HG02973 (cell line): ENCODE results near the gene TAOK2.

Source experiments
- ATAC-seq: cut with Tn5 transposase; IDR thresholded peaks from one replicate; pipeline ENCODE4 v1.9.1; 2021; ENCODE audit warnings: moderate library complexity; ENCODE audit not compliant: unreplicated experiment

Gene TAOK2

DNA sequence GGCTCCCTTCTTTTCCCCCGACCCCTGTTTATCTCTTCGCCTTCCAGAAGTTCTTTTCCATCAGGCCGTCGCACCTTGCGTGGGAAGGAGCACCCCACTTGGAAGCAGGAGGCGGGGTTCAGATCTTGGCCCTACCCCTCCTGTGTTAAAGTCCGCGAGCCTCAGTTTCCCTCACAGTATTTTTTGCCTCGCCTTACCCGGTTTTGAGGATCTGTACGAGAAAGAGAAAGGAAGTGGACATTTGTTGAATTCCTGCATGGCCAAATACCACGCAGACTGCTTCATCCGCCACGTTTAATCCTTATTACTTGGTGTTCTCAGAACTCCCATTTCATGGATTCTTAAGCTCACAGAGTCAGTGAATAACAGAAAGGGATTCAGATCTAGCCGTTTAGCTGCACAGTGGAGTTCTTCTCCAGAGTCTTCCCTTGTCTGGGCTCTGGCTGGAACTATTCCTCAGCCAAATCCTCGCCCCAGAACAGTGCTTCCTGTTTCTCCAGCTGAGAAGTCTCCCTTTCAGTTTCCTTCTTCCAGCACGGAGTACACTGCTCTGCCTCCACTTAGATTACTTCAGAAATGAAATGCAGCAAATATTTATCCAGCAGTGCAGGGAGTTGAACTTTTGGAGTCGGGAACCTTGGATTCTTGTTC lies 11.2 kb upstream of the TAOK2 start:
- no peak for ATAC-seq

DNA sequence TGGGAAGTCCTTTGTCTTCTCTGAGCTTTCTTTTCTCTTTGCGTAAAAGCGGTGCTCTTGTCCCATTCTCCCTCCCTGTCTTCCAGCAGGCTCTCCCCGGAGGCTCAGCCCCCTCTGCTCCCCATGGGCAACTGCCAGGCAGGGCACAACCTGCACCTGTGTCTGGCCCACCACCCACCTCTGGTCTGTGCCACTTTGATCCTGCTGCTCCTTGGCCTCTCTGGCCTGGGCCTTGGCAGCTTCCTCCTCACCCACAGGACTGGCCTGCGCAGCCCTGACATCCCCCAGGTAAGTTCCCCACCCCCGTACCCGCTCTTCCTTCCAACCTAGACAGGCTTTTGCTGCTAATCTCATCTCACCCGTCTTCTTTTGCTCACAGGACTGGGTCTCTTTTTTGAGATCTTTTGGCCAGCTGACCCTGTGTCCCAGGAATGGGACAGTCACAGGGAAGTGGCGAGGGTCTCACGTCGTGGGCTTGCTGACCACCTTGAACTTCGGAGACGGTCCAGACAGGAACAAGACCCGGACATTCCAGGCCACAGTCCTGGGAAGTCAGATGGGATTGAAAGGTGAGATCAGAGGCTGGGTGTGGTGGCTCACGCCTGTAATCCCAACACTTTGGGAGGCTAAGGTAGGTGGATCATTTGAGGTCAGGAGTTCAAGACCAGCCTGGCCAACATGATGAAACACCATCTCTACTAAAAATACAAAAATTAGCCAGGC lies 10.5 kb upstream of the TAOK2 start:
- no peak for ATAC-seq

DNA sequence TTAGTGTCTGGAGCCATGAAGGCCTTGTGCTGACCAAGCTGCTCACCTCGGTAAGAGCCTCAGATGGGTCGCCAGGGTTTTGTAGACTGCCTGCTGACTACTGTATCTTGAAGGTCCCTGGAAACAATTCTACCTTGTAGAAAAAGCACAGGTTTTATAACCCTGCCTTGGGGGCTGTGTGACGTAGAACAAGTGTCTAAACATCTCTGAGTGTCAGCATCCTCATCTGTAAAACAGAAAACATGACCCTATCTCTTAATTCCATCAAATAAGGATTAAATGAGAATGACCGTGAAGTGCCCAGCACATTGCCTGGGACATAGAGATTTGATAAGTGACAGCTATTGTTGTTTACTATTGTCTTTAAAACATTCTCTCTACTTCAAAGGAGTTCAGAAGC lies 5.5 kb upstream of the TAOK2 start:
- no peak for ATAC-seq

DNA sequence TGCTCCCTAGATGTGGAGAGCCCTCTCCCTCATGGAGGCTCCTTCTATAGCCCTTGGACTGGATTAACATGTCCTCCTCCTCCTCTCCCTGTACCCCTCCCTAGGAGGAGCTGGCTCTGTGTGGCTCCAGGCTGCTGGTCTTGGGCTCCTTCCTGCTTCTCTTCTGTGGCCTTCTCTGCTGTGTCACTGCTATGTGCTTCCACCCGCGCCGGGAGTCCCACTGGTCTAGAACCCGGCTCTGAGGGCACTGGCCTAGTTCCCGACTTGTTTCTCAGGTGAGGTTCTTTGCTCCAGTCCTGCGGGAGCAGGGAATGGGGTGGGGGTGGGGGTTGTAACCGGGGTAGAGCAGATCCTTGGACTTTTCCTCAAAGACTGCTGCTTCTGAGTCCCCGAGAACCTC lies 2.4 kb upstream of the TAOK2 start:
- no peak for ATAC-seq

DNA sequence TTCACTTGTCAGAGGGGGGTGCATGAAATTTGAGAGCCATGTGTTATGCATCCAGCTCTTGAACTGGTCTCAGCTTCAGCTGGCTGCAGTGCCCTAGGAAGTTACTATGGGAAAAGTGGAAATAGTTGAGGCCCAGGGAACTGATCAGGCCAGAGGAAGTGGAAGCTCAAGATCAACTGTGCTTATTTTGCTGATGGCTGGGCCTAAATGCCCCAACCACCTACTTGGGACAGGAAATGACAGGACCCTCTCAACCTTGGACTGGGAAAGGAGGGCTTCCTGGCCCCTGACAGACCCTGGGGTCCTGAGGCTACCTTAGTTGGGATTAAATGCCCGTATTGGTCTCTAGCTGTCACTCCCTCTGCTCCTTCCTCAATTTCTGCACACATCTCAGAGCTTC lies 1.2 kb upstream of the TAOK2 start:
- no peak for ATAC-seq

DNA sequence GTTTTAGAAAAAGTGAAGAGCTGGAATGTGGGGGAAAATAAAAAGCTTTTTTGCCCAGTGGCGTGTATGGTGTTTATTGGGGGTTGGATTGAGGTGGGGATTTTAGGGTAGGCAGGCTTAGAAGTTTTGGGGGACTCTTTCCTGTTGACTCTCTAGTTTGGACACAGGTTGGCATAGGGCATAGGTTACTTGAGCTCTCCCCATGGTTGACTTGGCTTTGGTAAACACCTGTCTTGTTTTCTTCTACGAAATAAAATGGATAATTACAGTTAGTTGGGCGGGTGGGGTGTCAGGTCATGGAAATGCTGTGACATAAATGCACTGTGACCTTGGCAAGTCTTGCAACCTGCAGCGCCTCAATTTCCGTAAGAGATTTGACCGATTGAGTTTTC lies 680 bp upstream of the TAOK2 start:
- no peak for ATAC-seq

DNA sequence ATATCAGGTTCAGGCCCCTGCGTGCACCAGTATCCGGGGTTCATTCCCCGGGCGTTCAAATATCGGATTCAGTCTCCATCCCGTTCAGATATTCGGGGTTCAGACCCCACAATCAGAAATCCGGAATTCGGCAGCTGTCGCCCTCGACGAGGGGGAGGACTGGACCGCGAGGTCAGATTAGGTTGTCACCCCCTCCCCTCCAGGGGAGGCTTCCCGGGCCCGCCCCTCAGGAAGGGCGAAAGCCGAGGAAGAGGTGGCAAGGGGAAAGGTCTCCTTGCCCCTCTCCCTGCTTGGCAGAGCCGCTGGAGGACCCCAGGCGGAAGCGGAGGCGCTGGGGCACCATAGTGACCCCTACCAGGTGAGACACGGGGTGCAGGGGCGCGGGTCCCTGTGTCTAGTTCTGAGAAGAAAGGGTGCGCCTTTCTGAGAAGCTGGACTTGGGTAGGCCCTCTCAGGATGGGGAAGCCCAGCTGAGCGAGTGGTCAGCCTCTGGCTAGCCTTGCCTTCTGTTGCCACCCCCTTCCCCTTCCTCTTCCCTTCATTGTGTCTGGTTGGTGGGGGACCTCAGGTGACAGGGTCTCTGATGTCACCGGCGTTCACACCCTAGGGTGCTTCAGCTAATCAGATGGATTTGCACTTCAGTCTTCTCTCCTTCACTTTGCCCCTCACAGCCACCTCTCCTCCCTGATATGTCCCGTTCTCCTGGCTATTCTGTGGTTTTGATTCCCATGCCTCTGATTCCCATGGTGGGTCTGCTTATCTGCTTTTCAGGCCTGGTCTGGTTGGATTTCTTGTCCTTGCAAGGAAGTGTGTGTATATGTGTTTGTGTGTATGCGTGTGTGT lies 844 bp downstream of the TAOK2 start:
- no peak for ATAC-seq

DNA sequence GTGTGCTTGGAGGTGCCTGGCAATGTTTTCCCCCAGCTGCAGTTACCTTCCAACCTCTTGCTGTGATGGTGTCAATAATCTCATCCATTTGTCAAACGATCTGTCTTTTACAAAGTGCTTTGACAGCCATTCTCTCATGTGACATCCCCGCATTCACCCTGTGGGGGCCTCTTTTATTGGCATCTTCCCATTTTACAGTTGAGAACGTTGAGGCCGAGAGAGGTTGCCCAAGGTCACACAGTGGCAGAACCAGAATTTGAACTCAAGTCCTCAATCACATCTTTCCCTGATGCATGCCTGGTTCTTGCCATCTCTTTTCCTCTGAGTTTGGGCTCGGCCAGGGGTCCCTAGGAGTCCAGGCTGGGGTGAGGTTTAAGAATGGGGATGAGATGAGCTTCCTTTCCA lies 1.5 kb downstream of the TAOK2 start:
- ATAC-seq: no peak

DNA sequence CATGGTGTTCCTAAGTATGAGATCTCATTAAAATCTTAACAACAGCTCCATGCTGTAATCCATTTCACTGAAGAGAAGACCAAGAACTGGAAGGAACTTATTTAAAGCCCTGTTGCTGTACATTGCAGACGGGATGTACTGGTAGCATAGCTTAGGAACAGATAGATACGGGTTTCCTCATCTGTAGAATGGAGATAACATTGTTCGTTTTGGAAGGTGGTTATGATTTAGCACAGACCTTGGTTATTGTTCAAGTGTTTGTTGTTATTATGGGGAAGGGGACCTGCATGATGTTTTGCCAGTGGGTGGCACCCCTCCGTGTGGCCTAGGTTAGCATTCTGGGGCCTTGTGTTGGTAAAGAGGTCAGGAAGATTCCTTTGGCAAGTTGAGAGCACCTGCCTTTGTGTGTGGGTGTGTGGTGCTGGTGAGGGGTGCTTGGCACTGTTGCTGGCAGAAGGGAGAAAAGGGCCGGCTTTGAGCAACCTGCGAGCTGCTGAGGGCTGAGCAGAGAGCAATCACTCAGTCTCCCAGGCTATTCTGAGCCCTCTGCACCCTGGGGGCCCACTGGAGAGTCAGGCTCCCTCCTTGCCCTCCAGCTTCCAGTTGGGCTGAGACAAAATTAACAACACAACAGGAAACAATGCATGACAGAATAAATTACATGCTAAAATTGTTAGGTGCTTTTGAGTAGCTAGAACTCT lies 2.3 kb downstream of the TAOK2 start:
- ATAC-seq: no peak

DNA sequence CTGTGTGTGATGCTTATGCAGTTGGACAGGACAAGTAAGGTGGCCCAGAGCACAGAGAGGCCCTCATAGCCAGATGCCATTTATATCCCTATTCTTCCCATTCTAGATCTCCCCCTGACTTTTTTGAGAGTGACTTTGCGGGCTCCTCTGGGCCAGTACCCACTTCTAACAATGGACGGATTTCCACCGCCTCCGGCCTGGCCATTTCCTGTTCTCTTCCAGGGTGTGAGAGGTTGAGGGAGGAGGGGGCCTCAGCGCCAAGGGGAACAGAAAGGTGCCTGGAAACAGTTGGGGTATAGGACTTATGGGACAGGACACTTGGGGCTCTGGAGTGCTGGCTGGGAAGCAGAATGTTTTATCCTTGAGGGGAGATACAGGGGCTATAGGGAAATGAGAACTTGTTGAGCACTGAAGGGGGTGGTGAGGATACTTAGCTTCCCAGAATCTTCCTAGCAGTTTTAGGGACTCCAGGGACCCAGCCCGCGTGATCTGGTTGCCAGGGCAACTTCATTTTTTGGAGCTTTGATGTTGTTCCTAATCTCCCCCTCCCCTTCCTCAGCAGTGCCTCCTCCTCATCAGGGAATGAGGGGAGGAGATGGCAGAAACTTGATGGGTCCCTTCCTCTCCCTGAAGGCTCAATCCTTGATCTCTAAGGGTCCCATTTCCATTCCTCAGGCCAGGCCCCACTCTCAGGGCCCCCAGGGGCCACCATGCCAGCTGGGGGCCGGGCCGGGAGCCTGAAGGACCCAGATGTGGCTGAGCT lies 3.6 kb downstream of the TAOK2 start:
- ATAC-seq: no peak

DNA sequence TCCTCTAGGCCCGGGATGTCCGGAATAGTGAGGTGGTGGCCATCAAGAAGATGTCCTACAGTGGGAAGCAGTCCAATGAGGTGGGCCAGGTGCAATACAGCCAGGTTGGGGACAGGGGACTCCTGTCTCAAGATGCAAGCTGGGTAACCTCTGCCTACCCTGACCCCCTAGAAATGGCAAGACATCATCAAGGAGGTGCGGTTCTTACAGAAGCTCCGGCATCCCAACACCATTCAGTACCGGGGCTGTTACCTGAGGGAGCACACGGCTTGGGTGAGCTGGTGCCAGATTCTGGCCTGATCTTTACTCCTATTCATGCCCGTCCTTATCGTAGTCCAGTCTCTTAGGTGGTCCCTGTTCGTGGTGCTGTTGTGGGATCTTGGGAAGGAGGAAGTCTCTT lies 4.4 kb downstream of the TAOK2 start:
- ATAC-seq: no peak

DNA sequence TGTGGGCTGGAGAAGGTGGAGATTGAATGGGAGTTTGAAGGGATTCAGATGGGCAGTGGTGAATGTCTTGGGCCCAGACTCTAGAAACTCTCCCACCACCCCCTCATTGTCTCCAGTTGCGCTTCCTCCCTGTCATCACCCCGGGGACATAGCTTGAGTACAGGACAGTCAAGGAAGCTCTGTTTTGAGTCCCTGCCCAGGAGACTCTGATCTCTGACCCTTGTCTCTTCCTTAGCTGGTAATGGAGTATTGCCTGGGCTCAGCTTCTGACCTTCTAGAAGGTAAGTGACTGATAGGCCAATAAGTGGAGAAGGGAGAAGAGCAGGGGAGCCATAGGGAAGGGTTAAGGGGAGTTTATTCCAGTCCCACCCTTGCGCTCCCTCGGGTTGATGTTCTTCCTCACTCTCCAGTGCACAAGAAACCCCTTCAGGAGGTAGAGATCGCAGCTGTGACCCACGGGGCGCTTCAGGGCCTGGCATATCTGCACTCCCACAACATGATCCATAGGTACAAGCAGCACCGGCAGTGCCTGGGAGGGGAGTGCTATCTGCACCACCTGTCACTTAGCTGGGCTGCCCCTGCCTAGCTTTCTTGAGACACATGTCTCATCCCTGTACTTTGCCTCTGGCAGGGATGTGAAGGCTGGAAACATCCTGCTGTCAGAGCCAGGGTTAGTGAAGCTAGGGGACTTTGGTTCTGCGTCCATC lies 5.0 kb downstream of the TAOK2 start:
- ATAC-seq: no peak

DNA sequence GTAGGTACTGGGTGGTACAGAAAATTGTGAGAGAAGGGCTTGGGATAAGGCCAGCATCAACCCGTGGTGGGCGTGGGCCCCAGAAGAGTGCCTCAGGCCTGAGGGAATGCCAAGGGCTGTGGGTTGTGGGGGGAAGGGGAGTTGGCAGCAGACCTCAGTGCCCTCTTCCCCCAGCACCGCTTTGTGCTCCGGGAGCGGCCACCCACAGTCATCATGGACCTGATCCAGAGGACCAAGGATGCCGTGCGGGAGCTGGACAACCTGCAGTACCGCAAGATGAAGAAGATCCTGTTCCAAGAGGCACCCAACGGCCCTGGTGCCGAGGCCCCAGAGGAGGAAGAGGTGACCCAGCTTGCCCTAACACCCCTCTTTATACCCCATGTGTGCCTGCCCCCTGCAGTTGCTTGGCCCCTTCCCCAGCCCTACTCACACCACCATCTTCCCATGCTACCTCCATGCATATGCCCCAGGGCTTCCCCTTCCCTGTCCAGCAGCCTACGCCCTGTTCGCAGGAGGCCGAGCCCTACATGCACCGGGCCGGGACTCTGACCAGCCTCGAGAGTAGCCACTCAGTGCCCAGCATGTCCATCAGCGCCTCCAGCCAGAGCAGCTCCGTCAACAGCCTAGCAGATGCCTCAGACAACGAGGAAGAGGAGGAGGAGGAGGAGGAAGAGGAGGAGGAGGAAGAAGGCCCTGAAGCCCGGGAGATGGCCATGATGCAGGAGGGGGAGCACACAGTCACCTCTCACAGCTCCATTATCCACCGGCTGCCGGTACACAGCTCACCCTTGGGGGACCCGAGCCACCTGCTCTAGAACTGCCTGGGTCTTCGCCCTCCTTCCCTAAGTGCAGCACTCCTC lies 9.1 kb downstream of the TAOK2 start:
- ATAC-seq: no peak

DNA sequence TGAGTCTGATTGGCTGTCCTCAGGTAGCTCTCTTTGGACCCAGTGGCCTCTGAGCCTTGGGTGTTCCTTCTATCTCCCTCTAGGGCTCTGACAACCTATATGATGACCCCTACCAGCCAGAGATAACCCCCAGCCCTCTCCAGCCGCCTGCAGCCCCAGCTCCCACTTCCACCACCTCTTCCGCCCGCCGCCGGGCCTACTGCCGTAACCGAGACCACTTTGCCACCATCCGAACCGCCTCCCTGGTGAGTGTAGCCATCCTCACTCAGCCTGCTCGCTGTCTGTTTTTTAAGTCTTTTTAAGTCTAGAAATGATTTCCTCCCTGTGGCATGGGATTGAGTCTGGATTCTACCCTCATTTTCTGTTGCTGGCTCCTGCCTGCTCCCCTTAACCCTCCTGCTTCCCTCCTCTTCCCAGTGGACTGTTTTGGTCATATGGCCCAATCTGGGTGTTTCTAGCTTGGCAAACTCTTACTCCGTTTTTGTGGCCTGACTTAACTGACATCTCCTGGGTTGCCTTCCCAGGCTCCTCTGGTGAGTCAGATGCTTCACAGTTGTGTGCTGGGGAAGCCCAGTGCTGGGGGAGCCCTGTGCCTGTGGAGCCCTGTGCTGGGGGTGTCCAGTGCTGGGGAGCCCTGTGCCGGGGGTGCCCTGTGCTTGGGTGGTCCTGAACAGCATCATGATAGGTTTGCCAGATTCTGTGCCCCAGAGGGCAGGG lies 9.9 kb downstream of the TAOK2 start:
- ATAC-seq: no peak

DNA sequence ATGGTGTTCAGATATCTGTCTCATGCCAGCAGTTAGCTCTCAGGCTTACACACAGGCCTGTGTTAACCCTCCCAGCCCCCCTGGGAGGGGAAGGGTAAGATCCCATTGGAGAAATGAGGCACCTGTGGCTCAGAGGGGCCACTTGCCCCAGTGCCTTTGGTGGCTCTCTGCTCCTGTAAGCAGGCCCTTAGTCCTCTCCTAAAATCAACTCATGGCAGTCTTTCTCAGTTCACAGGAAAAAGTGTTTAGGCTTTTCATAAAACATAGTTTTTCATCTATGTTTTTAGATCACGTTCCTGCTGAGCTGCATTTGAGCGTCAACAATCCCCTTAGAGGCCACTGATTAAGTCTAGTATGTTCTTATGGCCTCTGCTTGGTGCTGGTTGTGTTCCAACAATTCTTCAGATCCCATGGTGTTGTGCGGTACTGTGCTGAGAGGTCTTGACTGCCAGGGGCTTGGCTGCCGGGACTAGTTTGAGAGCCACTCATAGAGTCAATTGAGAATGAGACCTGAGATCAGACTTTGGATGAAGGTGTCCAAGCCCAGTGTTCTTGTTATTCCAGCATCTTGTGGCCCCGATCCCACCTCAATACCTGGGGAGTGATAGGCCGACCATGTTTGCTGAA lies 10.6 kb downstream of the TAOK2 start:
- no peak for ATAC-seq

DNA sequence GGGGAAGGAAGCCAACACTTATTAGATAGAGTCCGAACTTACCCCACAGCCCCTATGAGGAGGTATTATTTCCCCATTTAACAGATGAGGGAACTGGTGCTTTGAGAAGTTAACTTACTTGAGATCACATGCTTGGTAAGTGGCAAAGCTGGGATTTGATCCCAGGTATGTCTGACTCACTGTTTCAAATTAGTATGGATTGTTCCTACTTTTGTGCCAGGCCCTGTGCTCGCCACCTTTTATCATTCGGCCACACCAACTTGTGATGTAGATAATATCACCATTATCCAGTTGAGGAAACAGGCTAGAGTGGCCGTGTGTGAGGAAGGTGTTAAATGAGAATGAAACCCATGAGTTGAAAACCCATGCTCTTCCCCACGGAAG lies 11.1 kb downstream of the TAOK2 start:
- ATAC-seq: no peak

DNA sequence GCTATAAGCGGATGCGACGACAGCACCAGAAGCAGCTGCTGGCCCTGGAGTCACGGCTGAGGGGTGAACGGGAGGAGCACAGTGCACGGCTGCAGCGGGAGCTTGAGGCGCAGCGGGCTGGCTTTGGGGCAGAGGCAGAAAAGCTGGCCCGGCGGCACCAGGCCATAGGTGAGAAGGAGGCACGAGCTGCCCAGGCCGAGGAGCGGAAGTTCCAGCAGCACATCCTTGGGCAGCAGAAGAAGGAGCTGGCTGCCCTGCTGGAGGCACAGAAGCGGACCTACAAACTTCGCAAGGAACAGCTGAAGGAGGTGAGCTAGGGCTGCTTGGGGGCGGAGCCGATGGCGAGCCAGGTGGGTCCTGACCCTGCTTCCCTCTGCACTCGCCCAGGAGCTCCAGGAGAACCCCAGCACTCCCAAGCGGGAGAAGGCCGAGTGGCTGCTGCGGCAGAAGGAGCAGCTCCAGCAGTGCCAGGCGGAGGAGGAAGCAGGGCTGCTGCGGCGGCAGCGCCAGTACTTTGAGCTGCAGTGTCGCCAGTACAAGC lies 11.7 kb downstream of the TAOK2 start:
- no peak for ATAC-seq

DNA sequence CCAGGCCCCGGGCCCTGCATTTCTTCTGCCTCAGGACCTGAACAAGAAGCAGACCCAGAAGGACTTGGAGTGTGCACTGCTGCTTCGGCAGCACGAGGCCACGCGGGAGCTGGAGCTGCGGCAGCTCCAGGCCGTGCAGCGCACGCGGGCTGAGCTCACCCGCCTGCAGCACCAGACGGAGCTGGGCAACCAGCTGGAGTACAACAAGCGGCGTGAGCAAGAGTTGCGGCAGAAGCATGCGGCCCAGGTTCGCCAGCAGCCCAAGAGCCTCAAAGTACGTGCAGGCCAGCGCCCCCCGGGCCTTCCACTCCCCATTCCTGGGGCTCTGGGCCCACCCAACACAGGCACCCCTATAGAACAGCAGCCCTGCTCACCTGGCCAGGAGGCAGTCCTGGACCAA lies 12.6 kb downstream of the TAOK2 start:
- ATAC-seq: no peak
